Measurements from ENCODE around the gene ANKMY1.

Gene ANKMY1

DNA sequence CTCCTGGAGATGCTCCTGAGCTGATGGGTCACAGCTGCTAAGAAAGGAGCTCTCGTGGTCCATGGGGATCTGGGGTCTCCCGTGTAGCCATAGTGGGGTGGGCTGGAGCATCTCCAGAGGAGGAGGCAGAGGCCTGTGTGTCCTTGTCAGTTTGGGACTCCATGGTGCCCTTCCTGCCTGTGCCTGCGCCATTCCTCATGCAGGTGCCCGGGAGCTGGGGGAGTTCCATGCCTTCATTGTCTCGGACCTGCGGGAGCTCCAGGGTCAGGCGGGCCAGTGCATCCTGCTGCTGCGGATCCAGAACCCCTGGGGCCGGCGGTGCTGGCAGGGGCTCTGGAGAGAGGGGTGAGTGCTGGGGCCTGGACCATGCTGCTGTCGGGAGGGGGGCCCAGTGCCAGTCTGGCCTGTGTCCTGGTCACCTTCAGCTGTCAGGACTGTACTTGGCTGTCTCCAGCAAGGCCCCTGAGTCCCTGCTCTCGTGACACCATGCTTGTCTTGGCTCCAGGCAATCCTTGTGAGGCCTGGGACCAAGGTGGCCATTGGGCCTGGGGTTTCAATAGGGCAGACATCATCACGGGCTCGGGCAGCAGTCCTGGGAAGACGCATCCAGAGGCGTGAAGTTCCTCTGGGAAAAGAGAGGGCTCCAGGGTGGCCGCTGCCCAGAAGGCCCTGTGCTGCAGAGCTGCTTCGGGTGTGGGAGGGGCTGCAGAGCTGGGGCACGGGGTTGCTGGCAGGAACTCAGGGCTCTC is 36.1 kb upstream of the ANKMY1 start:
- H3K9ac ChIP-seq (ENCODE audit: low read length), result no peak overlapping the region
- H3K36me3 ChIP-seq (ENCODE audit: low read length), result no peaks in the 10 kb centered on the region
- no peaks in the 10 kb centered on the region for H3F3A ChIP-seq (ENCODE audit: insufficient read depth)
- H4K20me1 ChIP-seq (ENCODE audit: low read depth, low read length), result no peaks in the 10 kb centered on the region; the same call in 1 of the 2 replicates
- no peak for TF ChIP-seq EZH2phosphoT487 (conservative IDR thresholded peaks at IDR 0.05; ENCODE audit: low read length)
- TF ChIP-seq, protein P1, sequence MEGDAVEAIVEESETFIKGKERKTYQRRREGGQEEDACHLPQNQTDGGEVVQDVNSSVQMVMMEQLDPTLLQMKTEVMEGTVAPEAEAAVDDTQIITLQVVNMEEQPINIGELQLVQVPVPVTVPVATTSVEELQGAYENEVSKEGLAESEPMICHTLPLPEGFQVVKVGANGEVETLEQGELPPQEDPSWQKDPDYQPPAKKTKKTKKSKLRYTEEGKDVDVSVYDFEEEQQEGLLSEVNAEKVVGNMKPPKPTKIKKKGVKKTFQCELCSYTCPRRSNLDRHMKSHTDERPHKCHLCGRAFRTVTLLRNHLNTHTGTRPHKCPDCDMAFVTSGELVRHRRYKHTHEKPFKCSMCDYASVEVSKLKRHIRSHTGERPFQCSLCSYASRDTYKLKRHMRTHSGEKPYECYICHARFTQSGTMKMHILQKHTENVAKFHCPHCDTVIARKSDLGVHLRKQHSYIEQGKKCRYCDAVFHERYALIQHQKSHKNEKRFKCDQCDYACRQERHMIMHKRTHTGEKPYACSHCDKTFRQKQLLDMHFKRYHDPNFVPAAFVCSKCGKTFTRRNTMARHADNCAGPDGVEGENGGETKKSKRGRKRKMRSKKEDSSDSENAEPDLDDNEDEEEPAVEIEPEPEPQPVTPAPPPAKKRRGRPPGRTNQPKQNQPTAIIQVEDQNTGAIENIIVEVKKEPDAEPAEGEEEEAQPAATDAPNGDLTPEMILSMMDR (IDR thresholded peaks at IDR 0.05; ENCODE audit: insufficient read depth, low read length, poor library complexity, severe bottlenecking), result no peak
- H3K9me3 ChIP-seq (ENCODE audit: insufficient read depth, low read length), result no peaks in the 10 kb centered on the region
- H2AFZ ChIP-seq (ENCODE audit: low read depth, low read length, severe bottlenecking), result no peak overlapping the region
- H3K79me2 ChIP-seq (ENCODE audit: insufficient read depth, low read length), result peaks cover 20% of the 10 kb centered on the region
- no peak overlapping the region for H3K4me2 ChIP-seq (ENCODE audit: low read depth, low read length, poor library complexity, severe bottlenecking)
- H3K4me3 ChIP-seq (ENCODE audit: insufficient read depth, low read length, poor library complexity, severe bottlenecking), result no peak overlapping the region
- no peaks in the 10 kb centered on the region for H3K27me3 ChIP-seq (ENCODE audit: low read length)
- no peaks in the 10 kb centered on the region for H3K9me2 ChIP-seq (replicated peaks; ENCODE audit: insufficient read depth, low read length)
- no peak overlapping the region for H3K27ac ChIP-seq (ENCODE audit: low read depth, low read length)

DNA sequence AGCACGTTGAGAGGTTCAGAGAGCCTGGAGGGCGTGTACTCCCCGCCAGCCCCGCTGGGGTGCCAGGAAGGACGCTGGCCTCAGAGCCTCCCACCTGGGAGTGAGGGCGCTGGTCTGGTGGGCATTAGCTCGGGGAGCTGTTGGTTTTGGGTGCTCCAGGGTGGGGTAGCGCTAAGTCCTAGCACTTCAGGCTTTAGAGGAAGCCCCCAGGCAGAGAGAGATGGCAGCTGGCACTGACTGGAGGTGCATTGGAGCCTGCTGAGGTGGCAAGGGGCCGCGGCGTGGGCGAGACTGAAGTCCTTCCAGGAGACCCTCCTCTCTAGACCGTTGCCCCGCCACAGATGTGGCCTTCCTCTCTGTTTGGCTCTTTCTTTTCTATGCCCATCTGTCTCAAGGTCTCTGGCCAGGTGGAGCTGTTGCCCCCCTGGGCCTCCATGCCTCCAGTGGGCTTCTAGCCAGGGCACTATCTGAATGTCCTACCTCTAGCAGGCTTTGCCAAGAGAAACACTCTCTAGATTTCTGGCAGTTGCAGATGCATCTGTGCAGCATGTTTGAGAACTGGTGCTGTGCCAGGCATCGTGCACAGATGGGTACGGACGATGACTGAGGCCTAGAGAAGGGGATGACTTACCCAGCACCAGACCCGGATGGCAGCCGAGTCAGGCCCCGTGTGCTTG is 35.4 kb upstream of the ANKMY1 start:
- Histone ChIP-seq H3K27ac (ENCODE audit: low read depth, low read length) (no peak overlapping the region), H3F3A (ENCODE audit: insufficient read depth) (no peaks in the 10 kb centered on the region), H3K9me2 (replicated peaks; ENCODE audit: insufficient read depth, low read length) (no peaks in the 10 kb centered on the region), H3K79me2 (ENCODE audit: insufficient read depth, low read length) (peaks cover 28% of the 10 kb centered on the region), H3K4me2 (ENCODE audit: low read depth, low read length, poor library complexity, severe bottlenecking) (no peak overlapping the region), H4K20me1 (ENCODE audit: low read depth, low read length) (no peaks in the 10 kb centered on the region; the same call in 1 of the 2 replicates), H3K27me3 (ENCODE audit: low read length) (no peaks in the 10 kb centered on the region), H3K36me3 (ENCODE audit: low read length) (no peaks in the 10 kb centered on the region), H3K4me3 (ENCODE audit: insufficient read depth, low read length, poor library complexity, severe bottlenecking) (no peak overlapping the region), H3K9me3 (ENCODE audit: insufficient read depth, low read length) (no peaks in the 10 kb centered on the region), H3K9ac (ENCODE audit: low read length) (no peak overlapping the region), H2AFZ (ENCODE audit: low read depth, low read length, severe bottlenecking) (no peak overlapping the region)
- no peak for TF ChIP-seq EZH2phosphoT487 (conservative IDR thresholded peaks at IDR 0.05; ENCODE audit: low read length)
- TF ChIP-seq, protein P1 (IDR thresholded peaks at IDR 0.05; ENCODE audit: insufficient read depth, low read length, poor library complexity, severe bottlenecking), result no peak

DNA sequence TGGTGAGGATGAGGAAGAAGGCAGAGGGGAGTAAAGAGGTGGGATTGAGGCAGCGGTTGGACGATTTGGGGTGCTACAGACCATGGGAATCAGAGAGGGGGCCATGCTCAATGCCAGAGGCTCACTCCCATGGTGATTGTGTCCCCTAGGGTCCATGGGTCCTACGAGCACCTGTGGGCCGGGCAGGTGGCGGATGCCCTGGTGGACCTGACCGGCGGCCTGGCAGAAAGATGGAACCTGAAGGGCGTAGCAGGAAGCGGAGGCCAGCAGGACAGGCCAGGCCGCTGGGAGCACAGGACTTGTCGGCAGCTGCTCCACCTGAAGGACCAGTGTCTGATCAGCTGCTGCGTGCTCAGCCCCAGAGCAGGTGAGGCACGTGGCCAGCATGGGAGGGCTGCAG is 34.0 kb upstream of the ANKMY1 start:
- Histone ChIP-seq H3K9me2 (replicated peaks; ENCODE audit: insufficient read depth, low read length) (no peaks in the 10 kb centered on the region), H3K4me3 (ENCODE audit: insufficient read depth, low read length, poor library complexity, severe bottlenecking) (no peak overlapping the region), H3K9me3 (ENCODE audit: insufficient read depth, low read length) (no peaks in the 10 kb centered on the region), H4K20me1 (ENCODE audit: low read depth, low read length) (peaks cover 7% of the 10 kb centered on the region; the same call in 1 of the 2 replicates), H3K4me2 (ENCODE audit: low read depth, low read length, poor library complexity, severe bottlenecking) (no peak overlapping the region), H3K27ac (ENCODE audit: low read depth, low read length) (no peak overlapping the region), H3K9ac (ENCODE audit: low read length) (no peak overlapping the region), H2AFZ (ENCODE audit: low read depth, low read length, severe bottlenecking) (no peak overlapping the region), H3K79me2 (ENCODE audit: insufficient read depth, low read length) (peaks cover 39% of the 10 kb centered on the region), H3K27me3 (ENCODE audit: low read length) (no peaks in the 10 kb centered on the region), H3F3A (ENCODE audit: insufficient read depth) (no peaks in the 10 kb centered on the region), H3K36me3 (ENCODE audit: low read length) (no peaks in the 10 kb centered on the region)
- TF ChIP-seq EZH2phosphoT487 (conservative IDR thresholded peaks at IDR 0.05; ENCODE audit: low read length), result no peak
- TF ChIP-seq, protein P1 (IDR thresholded peaks at IDR 0.05; ENCODE audit: insufficient read depth, low read length, poor library complexity, severe bottlenecking), result no peak

Measured in SU-DHL-6 (cell line).